ENCODE data around the gene TSPEAR.

GRCh38 chr21:44522753-44523204 lies 188.6 kb downstream of the TSPEAR start:
- TF ChIP-seq CTCF (IDR thresholded peaks at IDR 0.05) = no peak
- no peak for TF ChIP-seq POLR2A (IDR thresholded peaks at IDR 0.05)

All from testis (tissue), 2 donors.